Measurements from ENCODE around the gene UBR4.

The UBR4 gene

GRCh38 chr1:19138958-19139581 lies 71.0 kb downstream of the UBR4 start:
- in situ Hi-C loops (cut with HindIII; ENCODE audit: low sequenced_read_pairs): no loop called here
- no peak overlapping the region for H3K4me3 ChIP-seq (ENCODE audit: low read depth, low read length)
- no peak for DNase-seq (ENCODE audit: low read depth)
- TF ChIP-seq, protein P1, sequence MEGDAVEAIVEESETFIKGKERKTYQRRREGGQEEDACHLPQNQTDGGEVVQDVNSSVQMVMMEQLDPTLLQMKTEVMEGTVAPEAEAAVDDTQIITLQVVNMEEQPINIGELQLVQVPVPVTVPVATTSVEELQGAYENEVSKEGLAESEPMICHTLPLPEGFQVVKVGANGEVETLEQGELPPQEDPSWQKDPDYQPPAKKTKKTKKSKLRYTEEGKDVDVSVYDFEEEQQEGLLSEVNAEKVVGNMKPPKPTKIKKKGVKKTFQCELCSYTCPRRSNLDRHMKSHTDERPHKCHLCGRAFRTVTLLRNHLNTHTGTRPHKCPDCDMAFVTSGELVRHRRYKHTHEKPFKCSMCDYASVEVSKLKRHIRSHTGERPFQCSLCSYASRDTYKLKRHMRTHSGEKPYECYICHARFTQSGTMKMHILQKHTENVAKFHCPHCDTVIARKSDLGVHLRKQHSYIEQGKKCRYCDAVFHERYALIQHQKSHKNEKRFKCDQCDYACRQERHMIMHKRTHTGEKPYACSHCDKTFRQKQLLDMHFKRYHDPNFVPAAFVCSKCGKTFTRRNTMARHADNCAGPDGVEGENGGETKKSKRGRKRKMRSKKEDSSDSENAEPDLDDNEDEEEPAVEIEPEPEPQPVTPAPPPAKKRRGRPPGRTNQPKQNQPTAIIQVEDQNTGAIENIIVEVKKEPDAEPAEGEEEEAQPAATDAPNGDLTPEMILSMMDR (IDR thresholded peaks at IDR 0.05; ENCODE audit: low read depth, low read length, missing control alignments): no peak

DNA sequence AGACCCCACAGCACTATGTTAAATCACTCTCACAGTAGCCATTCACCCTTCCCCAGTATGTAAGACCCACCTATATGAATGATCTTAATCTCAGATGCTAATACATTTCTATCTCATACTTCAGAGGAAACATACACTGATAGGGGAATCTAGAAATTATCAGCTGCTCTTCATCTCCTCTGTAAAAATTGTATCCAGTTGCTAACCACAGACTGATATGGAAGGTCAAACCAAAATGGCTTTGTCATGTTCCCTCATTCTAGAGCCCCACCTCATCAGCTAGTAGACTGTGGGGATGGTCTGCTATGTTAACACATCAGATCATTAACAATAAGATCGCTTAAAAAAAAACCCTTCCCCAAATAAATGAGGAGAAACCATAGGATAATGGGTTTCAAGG lies 71.7 kb downstream of the UBR4 start:
- TF ChIP-seq, protein P1 (IDR thresholded peaks at IDR 0.05; ENCODE audit: low read depth, low read length, missing control alignments): no peak
- DNase-seq (ENCODE audit: low read depth): no peak
- in situ Hi-C loops (cut with HindIII; ENCODE audit: low sequenced_read_pairs): no loop called here
- no peak overlapping the region for H3K4me3 ChIP-seq (ENCODE audit: low read depth, low read length)

DNA sequence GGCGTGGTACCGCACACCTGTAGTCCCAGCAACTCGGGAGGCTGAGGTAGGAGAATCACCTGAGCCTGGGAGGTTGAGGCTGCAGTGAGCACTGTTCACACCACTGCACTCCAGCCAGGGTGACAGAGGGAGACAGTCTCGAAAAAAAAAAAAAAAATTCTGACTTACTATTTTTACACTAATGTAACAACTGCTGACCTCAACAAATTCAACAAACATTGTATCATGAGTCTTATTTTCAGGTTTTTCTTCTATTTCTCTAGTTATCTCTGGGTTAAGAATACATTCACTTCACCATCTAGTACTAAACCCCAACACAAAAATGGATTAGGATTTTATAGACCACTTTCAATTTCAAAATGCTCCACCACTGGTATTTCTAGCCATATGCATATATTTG lies 72.9 kb downstream of the UBR4 start:
- no peak for DNase-seq (ENCODE audit: low read depth)
- H3K4me3 ChIP-seq (ENCODE audit: low read depth, low read length): no peak overlapping the region
- in situ Hi-C loops (cut with HindIII; ENCODE audit: low sequenced_read_pairs): no loop called here
- TF ChIP-seq, protein P1 (IDR thresholded peaks at IDR 0.05; ENCODE audit: low read depth, low read length, missing control alignments): no peak

DNA sequence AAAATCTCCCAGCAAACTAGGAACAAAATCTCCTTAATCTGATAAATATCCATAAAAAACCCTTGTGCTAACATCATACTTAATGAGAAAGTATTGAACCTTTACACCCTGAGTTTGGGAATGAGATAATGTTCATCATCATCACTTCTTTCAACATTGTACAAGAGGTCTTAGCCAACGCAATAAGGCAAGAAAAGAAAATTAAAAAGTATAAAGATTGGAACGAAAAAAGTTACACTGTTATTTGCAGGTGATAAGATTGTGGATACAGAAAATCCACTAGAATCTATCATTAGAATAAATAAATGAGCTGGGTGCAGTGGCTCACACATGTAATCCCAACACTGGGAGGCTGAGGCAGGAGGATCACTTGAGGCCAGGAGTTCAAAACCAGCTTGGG lies 76.7 kb downstream of the UBR4 start:
- TF ChIP-seq, protein P1 (IDR thresholded peaks at IDR 0.05; ENCODE audit: low read depth, low read length, missing control alignments): no peak
- in situ Hi-C loops (cut with HindIII; ENCODE audit: low sequenced_read_pairs): no loop called here
- DNase-seq (ENCODE audit: low read depth): no peak
- H3K4me3 ChIP-seq (ENCODE audit: low read depth, low read length): no peak overlapping the region

GRCh38 chr1:19130468-19130867 lies 79.6 kb downstream of the UBR4 start:
- H3K4me3 ChIP-seq (ENCODE audit: low read depth, low read length): no peak overlapping the region
- no peak for DNase-seq (ENCODE audit: low read depth)
- in situ Hi-C loops (cut with HindIII; ENCODE audit: low sequenced_read_pairs): no loop called here
- TF ChIP-seq, protein P1 (IDR thresholded peaks at IDR 0.05; ENCODE audit: low read depth, low read length, missing control alignments): no peak

DNA sequence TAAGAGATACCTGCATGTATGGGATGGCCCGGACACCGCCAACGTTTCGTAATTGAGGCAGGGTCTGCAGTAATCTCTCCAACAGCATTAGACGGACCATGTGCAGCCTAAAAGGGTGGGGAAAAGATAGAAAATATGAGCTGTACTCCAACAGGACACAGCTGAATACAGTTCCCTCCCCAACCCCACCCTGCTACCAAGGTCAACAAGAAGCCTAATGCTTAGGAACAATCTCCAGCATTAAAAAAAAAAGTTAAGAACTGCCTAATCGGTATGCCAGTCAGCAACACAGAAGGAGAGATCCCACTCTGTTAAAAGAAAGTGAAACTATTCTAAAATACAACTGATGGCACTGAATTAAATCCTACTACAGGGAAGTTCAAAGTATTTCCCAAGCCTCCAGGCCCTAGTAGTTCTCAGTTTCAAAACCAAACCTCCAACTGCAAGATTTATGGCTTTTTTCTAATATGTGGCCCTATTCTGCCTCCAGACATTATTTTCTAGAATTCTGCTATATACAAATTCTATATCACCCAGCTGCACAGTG lies 81.0 kb downstream of the UBR4 start:
- DNase-seq (ENCODE audit: low read depth): no peak
- in situ Hi-C loops (cut with HindIII; ENCODE audit: low sequenced_read_pairs): no loop called here
- no peak overlapping the region for H3K4me3 ChIP-seq (ENCODE audit: low read depth, low read length)
- TF ChIP-seq, protein P1 (IDR thresholded peaks at IDR 0.05; ENCODE audit: low read depth, low read length, missing control alignments): no peak
